GM12874 (cell line): ENCODE data around the gene MYOM1.

ENCODE experiments used
- CTCF ChIP-seq: IDR thresholded peaks from 2 replicates; pipeline ENCODE4 v1.5.1; 2011; ENCODE audit warnings: low read depth, mild to moderate bottlenecking, control low read depth, low read length, moderate library complexity; ENCODE audit not compliant: insufficient read depth

MYOM1 gene

GRCh38 chr18:3186678-3187658, 32.8 kb downstream of the MYOM1 start:
- no peak for TF ChIP-seq CTCF

GRCh38 chr18:3184275-3184963, 35.3 kb downstream of the MYOM1 start:
- no peak for TF ChIP-seq CTCF

- no peak for TF ChIP-seq CTCF
These were observed 36.6 kb downstream of the MYOM1 start for GRCh38 chr18:3183103-3183717.

GRCh38 chr18:3180325-3180724, 39.4 kb downstream of the MYOM1 start:
- TF ChIP-seq CTCF, result no peak

GRCh38 chr18:3179430-3180089, 40.2 kb downstream of the MYOM1 start:
- no peak for TF ChIP-seq CTCF

DNA sequence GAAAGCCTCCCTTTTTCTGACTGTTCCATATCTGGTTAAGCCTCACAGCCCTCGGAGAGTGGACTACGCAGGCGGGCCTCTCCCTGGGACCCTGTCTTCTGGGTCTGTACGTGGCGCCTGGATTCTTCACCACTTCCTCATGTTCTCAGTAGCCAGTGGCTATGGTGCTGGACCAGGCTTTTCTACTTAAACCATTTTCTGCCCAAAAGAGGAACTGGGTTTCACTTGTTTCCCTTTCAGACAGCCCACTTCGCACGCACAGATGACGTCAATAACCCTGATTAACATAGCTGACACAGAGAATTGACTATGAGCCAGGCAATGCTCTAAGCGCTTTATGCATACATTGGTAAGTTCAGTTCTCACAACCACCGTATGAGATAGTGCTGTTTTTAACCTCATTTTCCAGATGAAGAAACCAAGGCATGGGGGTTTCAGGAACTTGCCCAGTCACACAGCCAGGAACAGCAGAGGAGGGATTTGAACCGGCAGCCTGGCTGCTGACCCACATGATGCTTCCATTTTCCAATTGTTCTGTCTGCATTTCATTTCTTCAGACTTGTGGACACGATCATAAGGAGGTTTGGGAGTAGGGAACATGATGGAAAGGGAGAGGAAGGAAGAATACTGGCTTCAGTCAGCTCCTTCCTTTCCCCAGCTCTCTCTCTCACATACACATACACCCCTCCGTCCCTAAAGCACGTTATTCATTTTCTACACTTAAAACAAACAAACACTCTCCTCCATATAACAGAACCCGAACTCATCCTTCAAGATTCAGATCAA, 41.7 kb downstream of the MYOM1 start:
- no peak for TF ChIP-seq CTCF
